ENCODE measurements around the gene GCH1.

GRCh38 chr14:54854181-54854580 is 48.4 kb downstream of the GCH1 start:
- TF ChIP-seq ZNF274 (IDR thresholded peaks at IDR 0.05; ENCODE audit: low read depth, low read length) (no peak), YY1 (IDR thresholded peaks at IDR 0.05; ENCODE audit: insufficient read depth, insufficient read length) (no peak), SUZ12 (IDR thresholded peaks at IDR 0.05; ENCODE audit: extremely low read depth, insufficient read depth, insufficient read length) (no peak)

Data from NT2/D1 (cell line).